PC-3 (cell line): ENCODE data around the gene ERMAP. TPM values are rescaled to one million over a fixed set of nuclear protein-coding genes. Genes with fewer than 3 reads are reported as not detected.

Experiments used
- ATAC-seq: fragments of 200-7000 bp; cut with Tn5 transposase; 2 replicates; pipeline ENCODE4 v1.9.1; 2020; ENCODE audit warnings: mild to moderate bottlenecking, moderate library complexity
- Bru-seq: library from RNA; stranded (reverse); fragments of 400-500 nt; gene quantifications from one replicate; lab custom pipeline; 2021; lab: Mats Ljungman, UMichigan
- BruChase-seq, 2 experiments: library from RNA; stranded (reverse); fragments of 400-500 nt; gene quantifications; one replicate each; lab custom pipeline; 2021; lab: Mats Ljungman, UMichigan
- BruUV-seq: library from RNA; stranded (reverse); fragments of 400-500 nt; replicated peaks from 2 replicates; lab custom pipeline; 2021; lab: Mats Ljungman, UMichigan
- CTCF ChIA-PET: fragments of 300-600 bp; sonication (Branson Sonifier 250); formaldehyde crosslinking; loops from one replicate; lab custom pipeline; 2022; ENCODE audit warnings: antibody characterized with exemption; lab: Charles Lee
- POLR2A ChIA-PET: fragments of 300-600 bp; sonication (Branson Sonifier 250); formaldehyde crosslinking; loops from one replicate; lab custom pipeline; 2022; ENCODE audit warnings: antibody characterized with exemption; ENCODE audit not compliant: unreplicated experiment; lab: Charles Lee
- DNase-seq: peaks from one replicate; pipeline ENCODE4 v3.0.0-alpha.2; 2015
- H2AFZ ChIP-seq: fragments of 300-600 bp; sonication (generic); 2 replicates; pipeline ENCODE4 v1.6.0; 2016; ENCODE audit warnings: antibody characterized with exemption, low read length
- H3F3A ChIP-seq: fragments of 300-600 bp; sonication (generic); one replicate; pipeline ENCODE4 v1.6.0; 2017; ENCODE audit warnings: antibody characterized with exemption, low read length, control low read depth, mild to moderate bottlenecking; ENCODE audit not compliant: unreplicated experiment
- H3K27ac ChIP-seq: fragments of 300-600 bp; sonication (generic); 2 replicates; pipeline ENCODE4 v1.5.1; 2016; ENCODE audit warnings: mild to moderate bottlenecking, low read length
- H3K27me3 ChIP-seq: fragments of 300-600 bp; sonication (generic); 2 replicates; pipeline ENCODE4 v1.6.1; 2016; ENCODE audit warnings: low read length, mixed read lengths
- H3K36me3 ChIP-seq: fragments of 300-600 bp; sonication (generic); 2 replicates; pipeline ENCODE4 v1.6.1; 2016; ENCODE audit warnings: low read depth, mixed run types, low read length, mixed read lengths
- H3K4me1 ChIP-seq: fragments of 300-600 bp; sonication (generic); 2 replicates; pipeline ENCODE4 v1.5.1; 2016; ENCODE audit warnings: low read length; ENCODE audit not compliant: insufficient read depth
- H3K4me2 ChIP-seq: fragments of 300-600 bp; sonication (generic); 2 replicates; pipeline ENCODE4 v1.6.0; 2016; ENCODE audit warnings: low read length
- H3K4me3 ChIP-seq: fragments of 300-600 bp; sonication (generic); 2 replicates; pipeline ENCODE4 v1.5.1; 2016; ENCODE audit warnings: mild to moderate bottlenecking, low read length, mixed read lengths
- H3K79me2 ChIP-seq: fragments of 300-600 bp; sonication (generic); 2 replicates; pipeline ENCODE4 v1.6.1; 2017; ENCODE audit warnings: low read length, mixed read lengths
- H3K9ac ChIP-seq: fragments of 300-600 bp; sonication (generic); 2 replicates; pipeline ENCODE4 v1.6.0; 2016; ENCODE audit warnings: mild to moderate bottlenecking, low read length
- H3K9me2 ChIP-seq: fragments of 300-600 bp; sonication (generic); replicated peaks from 2 replicates; pipeline ENCODE4 v1.6.1; 2016; ENCODE audit warnings: mixed run types, low read length, mixed read lengths
- H3K9me3 ChIP-seq: fragments of 300-600 bp; sonication (generic); 2 replicates; pipeline ENCODE4 v1.6.1; 2016; ENCODE audit warnings: low read length, mixed read lengths
- H4K20me1 ChIP-seq: fragments of 300-600 bp; sonication (generic); 2 replicates; pipeline ENCODE4 v1.6.1; 2016; ENCODE audit warnings: low read length, mixed read lengths
- EZH2 ChIP-seq: fragments of 300-600 bp; sonication (generic); IDR thresholded peaks from one replicate; pipeline ENCODE4 v1.6.1; 2017; ENCODE audit warnings: antibody characterized with exemption, mild to moderate bottlenecking, low read length; ENCODE audit not compliant: unreplicated experiment
- EZH2phosphoT487 ChIP-seq: fragments of 300-600 bp; sonication (generic); IDR thresholded peaks from 2 replicates; pipeline ENCODE4 v1.6.1; 2018; ENCODE audit warnings: mild to moderate bottlenecking, antibody characterized with exemption, low read length, borderline replicate concordance
- intact Hi-C: fragments of 100-400 bp; cut with micrococcal nuclease; formaldehyde crosslinking; loops from 2 replicates; pipeline ENCODE4 v1.9.0; 2023
- long read RNA-seq: library from polyadenylated mRNA; unstranded; transcript quantifications from one replicate; pipeline ENCODE4 v2.0.0, GENCODE V29; 2021; ENCODE audit not compliant: unreplicated experiment
- total RNA-seq: library from RNA; depleted of rRNA; stranded (reverse); fragments of >200 nt; gene quantifications from 2 replicates; pipeline ENCODE4 v1.2.3, GENCODE V29; 2014; rRNA removed
- TF ChIP-seq, protein P1 (sequence below): fragments of 300-600 bp; sonication (generic); conservative IDR thresholded peaks from 2 replicates; pipeline ENCODE4 v1.5.1; 2017; ENCODE audit warnings: antibody characterized with exemption, low read depth, mild to moderate bottlenecking, low read length

The ERMAP gene, protein sequence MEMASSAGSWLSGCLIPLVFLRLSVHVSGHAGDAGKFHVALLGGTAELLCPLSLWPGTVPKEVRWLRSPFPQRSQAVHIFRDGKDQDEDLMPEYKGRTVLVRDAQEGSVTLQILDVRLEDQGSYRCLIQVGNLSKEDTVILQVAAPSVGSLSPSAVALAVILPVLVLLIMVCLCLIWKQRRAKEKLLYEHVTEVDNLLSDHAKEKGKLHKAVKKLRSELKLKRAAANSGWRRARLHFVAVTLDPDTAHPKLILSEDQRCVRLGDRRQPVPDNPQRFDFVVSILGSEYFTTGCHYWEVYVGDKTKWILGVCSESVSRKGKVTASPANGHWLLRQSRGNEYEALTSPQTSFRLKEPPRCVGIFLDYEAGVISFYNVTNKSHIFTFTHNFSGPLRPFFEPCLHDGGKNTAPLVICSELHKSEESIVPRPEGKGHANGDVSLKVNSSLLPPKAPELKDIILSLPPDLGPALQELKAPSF
- total RNA-seq = 5.4 and 5.8 TPM in 2 replicates
- Bru-seq, nascent RNA = percentile 70 among the genes with signal in this experiment
- percentile 79 among the genes with signal in this experiment for BruChase-seq, experiment 1, labeled RNA remaining after a 6-hour chase
- percentile 79 among the genes with signal in this experiment for BruChase-seq, experiment 2, labeled RNA remaining after a 2-hour chase
- long read RNA-seq, partial matches to known transcripts = 1 of 16 reads
- long read RNA-seq, other reads (novel, unspliced or antisense) = 11 of 16 reads

GRCh38 chr1:42816585-42817439 lies at the start of gene ERMAP, which contains the start of gene SVBP:
ERMAP (plus strand) TSS chr1:42817122; CDS start chr1:42830449, 13,327 bp downstream.
SVBP (minus strand) TSS chr1:42817397; CDS start chr1:42816544, 853 bp downstream.
- peak; percentile 83 for DNase-seq

DNA sequence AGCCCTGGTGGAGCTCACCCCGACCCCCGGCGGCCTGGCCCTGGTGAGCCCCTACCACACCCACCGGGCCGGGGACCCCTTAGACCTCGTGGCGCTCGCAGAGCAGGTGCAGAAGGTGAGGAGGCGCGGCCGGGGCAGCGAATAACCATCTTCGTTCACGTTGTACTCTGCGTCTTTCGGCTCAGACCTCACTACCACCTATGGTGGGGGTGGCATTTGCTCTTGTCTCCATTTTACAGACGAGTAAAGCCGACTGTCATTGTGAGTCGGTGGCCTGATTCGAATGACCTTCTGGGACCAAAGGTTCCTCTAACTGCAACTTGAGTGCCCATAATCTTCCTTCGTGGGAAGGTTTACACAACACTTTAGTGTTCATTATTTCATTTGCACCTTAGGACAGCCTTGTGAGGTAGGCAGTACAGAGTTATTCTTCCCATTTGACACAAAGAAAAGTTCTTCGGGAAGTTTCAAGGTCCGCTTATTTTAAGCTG lies 49.4 kb upstream of the ERMAP start:
- Histone ChIP-seq H3K27me3 (no peaks in the 10 kb centered on the region), H3K9ac (peak overlapping the region; percentile 93), H3K79me2 (peaks cover 75% of the 10 kb centered on the region), H3K27ac (no peak overlapping the region), H3K9me2 (no peaks in the 10 kb centered on the region), H2AFZ (peak overlapping the region; percentile 91), H3K9me3 (no peaks in the 10 kb centered on the region), H3K36me3 (peaks cover 3% of the 10 kb centered on the region; the same call in 1 of the 2 replicates), H3K4me1 (peaks cover 22% of the 10 kb centered on the region), H4K20me1 (peaks cover 6% of the 10 kb centered on the region; the same call in 1 of the 2 replicates), H3K4me2 (peak overlapping the region; percentile 93), H3K4me3 (peak overlapping the region; percentile 89), H3F3A (no peaks in the 10 kb centered on the region)
- DNase-seq (peak; percentile 15), ATAC-seq (peak; percentile 18)
- intact Hi-C loops = loop anchor here (5.0 to 10.0 kb wide), 3 partner anchors 50 to 433 kb away; partner anchors contain the start of genes ERMAP, FOXJ3 and SVBP
- BruUV-seq = no TSS peak
- CTCF ChIA-PET = interaction anchor here (2.0 kb wide), 1 partner anchor 306 kb away, joined by 8 read pairs; no protein-coding TSS in a partner anchor
- POLR2A ChIA-PET = interaction anchor here (0.6 to 0.7 kb wide), 4 partner anchors 12 to 306 kb away, joined by 3 to 5 read pairs (median 4); no protein-coding TSS in a partner anchor
- TF ChIP-seq EZH2 = no peak

More at GRCh38 chr1:42816585-42817439, at the start of gene ERMAP, which contains the start of gene SVBP:
- H3K4me3 ChIP-seq = peak within 1 kb of the TSS; percentile 86
- H3K27me3 ChIP-seq = no peaks in the 10 kb centered on the region
- no TSS peak for BruUV-seq
- H4K20me1 ChIP-seq = no peaks in the 10 kb centered on the region
- peak within 1 kb of the TSS; percentile 98 for H3K9ac ChIP-seq
- H3K9me2 ChIP-seq = no peaks in the 10 kb centered on the region
- no peaks in the 10 kb centered on the region for H3F3A ChIP-seq
- H3K27ac ChIP-seq = peak within 1 kb of the TSS; percentile 97
- TF ChIP-seq, protein P1, sequence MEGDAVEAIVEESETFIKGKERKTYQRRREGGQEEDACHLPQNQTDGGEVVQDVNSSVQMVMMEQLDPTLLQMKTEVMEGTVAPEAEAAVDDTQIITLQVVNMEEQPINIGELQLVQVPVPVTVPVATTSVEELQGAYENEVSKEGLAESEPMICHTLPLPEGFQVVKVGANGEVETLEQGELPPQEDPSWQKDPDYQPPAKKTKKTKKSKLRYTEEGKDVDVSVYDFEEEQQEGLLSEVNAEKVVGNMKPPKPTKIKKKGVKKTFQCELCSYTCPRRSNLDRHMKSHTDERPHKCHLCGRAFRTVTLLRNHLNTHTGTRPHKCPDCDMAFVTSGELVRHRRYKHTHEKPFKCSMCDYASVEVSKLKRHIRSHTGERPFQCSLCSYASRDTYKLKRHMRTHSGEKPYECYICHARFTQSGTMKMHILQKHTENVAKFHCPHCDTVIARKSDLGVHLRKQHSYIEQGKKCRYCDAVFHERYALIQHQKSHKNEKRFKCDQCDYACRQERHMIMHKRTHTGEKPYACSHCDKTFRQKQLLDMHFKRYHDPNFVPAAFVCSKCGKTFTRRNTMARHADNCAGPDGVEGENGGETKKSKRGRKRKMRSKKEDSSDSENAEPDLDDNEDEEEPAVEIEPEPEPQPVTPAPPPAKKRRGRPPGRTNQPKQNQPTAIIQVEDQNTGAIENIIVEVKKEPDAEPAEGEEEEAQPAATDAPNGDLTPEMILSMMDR = no peak
- TF ChIP-seq EZH2 (no peak), EZH2phosphoT487 (no peak)
- ChIA-PET CTCF (no interaction called here), POLR2A (interaction anchor here (0.6 to 1.4 kb wide), 4 partner anchors 29 to 1279 kb away, joined by 3 to 4 read pairs (median 4); partner anchors contain the start of gene ZNF691)
- H3K9me3 ChIP-seq = no peaks in the 10 kb centered on the region
- 0 out of 2 replicates have a peak, but pooled peaks cover 3% of the 10 kb centered on the region for H3K79me2 ChIP-seq
- peak; percentile 91 for ATAC-seq
- H3K36me3 ChIP-seq = no peaks in the 10 kb centered on the region; the same call in 1 of the 2 replicates
- H2AFZ ChIP-seq = peak within 1 kb of the TSS; percentile 93
- intact Hi-C loops = loop anchor here (5.0 kb wide), 1 partner anchor 50 kb away; the partner anchor contains the start of genes C1orf50 and P3H1
- peak within 1 kb of the TSS; percentile 89 for H3K4me2 ChIP-seq
- H3K4me1 ChIP-seq = peaks cover 14% of the 10 kb centered on the region
